Endothelial cell of umbilical vein (primary cell): Measurements from ENCODE around the gene CRKL. TPM values are rescaled to one million over a fixed set of nuclear protein-coding genes. Genes with fewer than 3 reads are reported as not detected.

ENCODE experiments used
- BruUV-seq: library from RNA; stranded (reverse); fragments of 400-500 nt; replicated peaks from 2 replicates; lab custom pipeline; 2021; lab: Mats Ljungman, UMichigan
- CTCF ChIA-PET: fragments of 300-600, 350-600 bp; sonication (Branson Sonifier 250); formaldehyde crosslinking; loops from one replicate; lab custom pipeline; 2021; ENCODE audit warnings: antibody characterized with exemption, inconsistent platforms; lab: Charles Lee
- POLR2A ChIA-PET: fragments of 300-600, 350-600 bp; sonication (Branson Sonifier 250); formaldehyde crosslinking; loops from one replicate; lab custom pipeline; 2021; ENCODE audit warnings: antibody characterized with exemption, inconsistent platforms; lab: Charles Lee
- DNase-seq: peaks from one replicate; pipeline ENCODE4 v3.0.0-alpha.2; 2011; ENCODE audit warnings: low read depth, low spot score
- FAIRE-seq: peaks from 2 replicates; lab custom pipeline; 2011; peaks lifted over from hg19 to GRCh38; lab: Jason Lieb, UNC
- H2AFZ ChIP-seq: 2 replicates; pipeline ENCODE4 v1.6.0; 2012; ENCODE audit warnings: low read depth, low read length, control low read depth, inconsistent platforms
- H3K27ac ChIP-seq: 2 replicates; pipeline ENCODE4 v1.5.1; 2011; ENCODE audit warnings: low read depth, mild to moderate bottlenecking, control low read depth, low read length, moderate library complexity; ENCODE audit not compliant: insufficient read depth
- H3K27me3 ChIP-seq, 2 experiments: 2 replicates each; pipeline versions ENCODE4 v1.6.0 to v1.6.1; 2011; ENCODE audit warnings: low read length in 2 of 2, mixed read lengths in 1 of 2; ENCODE audit not compliant: control insufficient read depth in 2 of 2, insufficient read depth in 2 of 2
- H3K36me3 ChIP-seq, 2 experiments: 2 replicates in 1 of 2; 3 replicates in 1 of 2; pipeline ENCODE4 v1.5.1; 2011; ENCODE audit warnings: low read length in 2 of 2, mild to moderate bottlenecking in 1 of 2, moderate library complexity in 1 of 2; ENCODE audit not compliant: control insufficient read depth in 2 of 2, insufficient read depth in 2 of 2; ENCODE audit errors: extremely low read depth in 1 of 2
- H3K4me1 ChIP-seq: 3 replicates; pipeline ENCODE4 v1.5.1; 2011; ENCODE audit warnings: mild to moderate bottlenecking, low read length; ENCODE audit not compliant: control insufficient read depth, insufficient read depth; ENCODE audit errors: extremely low read depth
- H3K4me2 ChIP-seq: 2 replicates; pipeline ENCODE4 v1.6.1; 2011; ENCODE audit warnings: low read length, control low read depth, mixed read lengths; ENCODE audit not compliant: insufficient read depth
- H3K4me3 ChIP-seq, 3 experiments: fragments of 200-600 bp in 1 of 3; sonication (generic), shearing (Covaris generic) in 1 of 3; replicated peaks in 1 of 3; 2 replicates each; pipeline ENCODE4 v1.5.1; 2011 to 2016; ENCODE audit warnings: control low read depth in 3 of 3, low read length in 3 of 3, mild to moderate bottlenecking in 2 of 3, inconsistent platforms in 1 of 3, low read depth in 1 of 3, moderate library complexity in 1 of 3; ENCODE audit not compliant: insufficient read depth in 1 of 3
- H3K79me2 ChIP-seq: 2 replicates; pipeline ENCODE4 v1.6.0; 2012; ENCODE audit warnings: low read length, inconsistent platforms; ENCODE audit not compliant: control insufficient read depth, insufficient read depth
- H3K9ac ChIP-seq: replicated peaks from 2 replicates; pipeline ENCODE3; 2011; ENCODE audit warnings: low read length, control low read depth; ENCODE audit not compliant: insufficient read depth; ENCODE audit errors: extremely low read depth
- H3K9me1 ChIP-seq: replicated peaks from 3 replicates; pipeline ENCODE4 v1.6.0; 2011; ENCODE audit warnings: mild to moderate bottlenecking, low read length; ENCODE audit not compliant: control insufficient read depth, insufficient read depth; ENCODE audit errors: extremely low read depth
- H3K9me3 ChIP-seq: replicated peaks from 2 replicates; pipeline ENCODE4 v1.5.1; 2012; ENCODE audit warnings: low read length, inconsistent platforms; ENCODE audit not compliant: control insufficient read depth, insufficient read depth
- H4K20me1 ChIP-seq: replicated peaks from 2 replicates; pipeline ENCODE3; 2011; ENCODE audit warnings: mild to moderate bottlenecking, low read length; ENCODE audit not compliant: control insufficient read depth, insufficient read depth; ENCODE audit errors: extremely low read depth
- CTCF ChIP-seq, 2 donors: IDR thresholded peaks; 1 replicate in 1 of 2; 2 replicates in 1 of 2; pipeline ENCODE4 v1.5.1; 2011; ENCODE audit warnings: low read length in 2 of 2, mild to moderate bottlenecking in 2 of 2, moderate library complexity in 2 of 2, control low read depth in 1 of 2, inconsistent platforms in 1 of 2, low read depth in 1 of 2; ENCODE audit not compliant: insufficient read depth in 1 of 2; ENCODE audit errors: extremely low read depth in 1 of 2
- EZH2 ChIP-seq: IDR thresholded peaks from 2 replicates; pipeline ENCODE4 v1.6.1; 2012; ENCODE audit warnings: borderline replicate concordance, low read depth, mild to moderate bottlenecking, moderate library complexity, low read length, inconsistent platforms; ENCODE audit not compliant: severe bottlenecking
- FOS ChIP-seq: IDR thresholded peaks from 2 replicates; pipeline ENCODE4 v1.6.1; 2011; ENCODE audit warnings: mild to moderate bottlenecking, low read length, moderate library complexity, borderline replicate concordance; ENCODE audit not compliant: insufficient read depth
- GATA2 ChIP-seq: IDR thresholded peaks from 2 replicates; pipeline ENCODE4 v1.7.0; 2011; ENCODE audit warnings: low read depth, mild to moderate bottlenecking, moderate library complexity, mixed read lengths, low read length; ENCODE audit not compliant: insufficient read length, insufficient read depth
- JUN ChIP-seq: IDR thresholded peaks from 2 replicates; pipeline ENCODE4 v1.6.1; 2011; ENCODE audit warnings: borderline replicate concordance, low read depth; ENCODE audit not compliant: insufficient read length, insufficient read depth
- MYC ChIP-seq: IDR thresholded peaks from one replicate; pipeline ENCODE4 v1.6.1; 2011; ENCODE audit warnings: mild to moderate bottlenecking, low read depth, low read length
- POLR2A ChIP-seq: IDR thresholded peaks from 2 replicates; pipeline ENCODE4 v1.6.1; 2012; ENCODE audit warnings: low read depth, mild to moderate bottlenecking, control low read depth, low read length
- POLR2AphosphoS5 ChIP-seq: IDR thresholded peaks from 2 replicates; pipeline ENCODE4 v1.6.1; 2012; ENCODE audit warnings: low read depth, mild to moderate bottlenecking, control low read depth, low read length, moderate library complexity; ENCODE audit not compliant: insufficient read depth
- dilution Hi-C: fragments of 300-500 bp; cut with MboI; formaldehyde crosslinking; loops from one replicate; pipeline ENCODE4 v1.15.0; 2019; ENCODE audit warnings: low sequenced_read_pairs; ENCODE audit not compliant: extremely low pct_ligation_motif_present
- intact Hi-C: fragments of 100-400 bp; cut with micrococcal nuclease; formaldehyde crosslinking; loops from one replicate; pipeline ENCODE4 v1.10.0; 2022
- polyA plus RNA-seq, 4 experiments: library from polyadenylated mRNA; depleted of rRNA in 3 of 4; stranded (reverse) in 3 of 4; unstranded in 1 of 4; fragments of >200 nt; gene quantifications; 2 replicates each; pipeline versions ENCODE4 v1.2.1 to v1.2.3, GENCODE V29; 2011 to 2012; ENCODE audit warnings: missing spikeins in 1 of 4
- total RNA-seq: library from RNA; stranded (reverse); gene quantifications from 2 replicates; pipeline ENCODE4 v1.2.3, GENCODE V29; 2021
- TF ChIP-seq, protein P1 (sequence below): IDR thresholded peaks from 2 replicates; pipeline ENCODE4 v1.6.1; 2011; ENCODE audit not compliant: insufficient read depth, insufficient read length

Gene CRKL
- total and polyA plus RNA-seq, 2 donors (not counting 3 experiments of a cell fraction or from before 2014, with no cell fraction given), result 18.0 to 50.6 TPM

GRCh38 chr22:20903093-20903492 lies 14.1 kb upstream of the CRKL start:
- no peak overlapping the region for H3K4me2 ChIP-seq
- H3K9ac ChIP-seq, result no peak overlapping the region
- no peaks in the 10 kb centered on the region for H3K9me3 ChIP-seq
- no peaks in the 10 kb centered on the region for H4K20me1 ChIP-seq
- no peak overlapping the region for H3K27ac ChIP-seq
- no peak for DNase-seq
- no peaks in the 10 kb centered on the region for H3K79me2 ChIP-seq
- H3K36me3 ChIP-seq, result no peaks in the 10 kb centered on the region
- no TSS peak for BruUV-seq
- H3K4me1 ChIP-seq, result no peaks in the 10 kb centered on the region
- H3K4me3 ChIP-seq, result no peak overlapping the region
- CTCF ChIA-PET, result interaction anchor here (1.3 to 1.9 kb wide), 2 partner anchors 18 kb away, joined by 4 to 5 read pairs; no protein-coding TSS in a partner anchor
- no peaks in the 10 kb centered on the region for H3K9me1 ChIP-seq
- TF ChIP-seq FOS (no peak), CTCF (IDR thresholded peaks at IDR 0.05; ENCODE audit: extremely low read depth in 1 of 2, insufficient read depth in 1 of 2, low read depth in 1 of 2, low read length in 2 of 2) (no peak), JUN (no peak), POLR2AphosphoS5 (no peak), EZH2 (no peak), POLR2A (no peak), MYC (no peak), GATA2 (no peak)
- TF ChIP-seq, protein P1, sequence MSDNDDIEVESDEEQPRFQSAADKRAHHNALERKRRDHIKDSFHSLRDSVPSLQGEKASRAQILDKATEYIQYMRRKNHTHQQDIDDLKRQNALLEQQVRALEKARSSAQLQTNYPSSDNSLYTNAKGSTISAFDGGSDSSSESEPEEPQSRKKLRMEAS, result no peak
- dilution Hi-C loops, result no loop called here
- intact Hi-C loops, result no loop called here
- peaks cover 2 to 3% of the 10 kb centered on the region in 2 experiments for H3K27me3 ChIP-seq
- H2AFZ ChIP-seq, result no peak overlapping the region
- no peak for FAIRE-seq
- POLR2A ChIA-PET, result no interaction called here
